ENCODE measurements around the gene GPR146.

GPR146 gene

DNA sequence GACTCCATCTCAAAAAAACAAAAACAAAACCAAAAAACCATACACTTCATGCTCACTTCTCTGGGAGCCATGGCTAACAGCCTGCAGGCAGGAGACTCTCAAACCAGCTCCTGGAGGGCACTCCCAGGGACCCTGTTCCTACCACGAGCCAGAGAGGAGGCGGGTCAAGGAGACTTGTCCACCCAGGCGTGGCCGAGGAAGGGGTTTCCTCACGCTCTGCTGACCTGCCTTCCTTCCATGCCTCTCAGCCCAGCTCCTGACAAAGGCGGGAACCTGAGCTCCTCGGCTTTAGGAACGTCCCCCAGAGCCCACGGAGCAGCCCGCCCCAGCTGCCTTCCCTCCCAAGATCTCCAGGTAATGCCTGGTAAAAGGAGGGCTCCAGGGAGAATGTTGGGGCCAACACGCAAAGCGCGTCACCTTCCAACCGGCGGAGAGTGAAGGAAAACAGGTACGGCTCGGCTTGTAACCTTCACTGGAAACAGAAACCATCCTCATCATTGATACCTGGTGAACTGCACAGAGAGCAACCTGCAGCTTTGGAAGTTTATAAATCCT lies 9.5 kb downstream of the GPR146 start:
- TF ChIP-seq, protein P1, sequence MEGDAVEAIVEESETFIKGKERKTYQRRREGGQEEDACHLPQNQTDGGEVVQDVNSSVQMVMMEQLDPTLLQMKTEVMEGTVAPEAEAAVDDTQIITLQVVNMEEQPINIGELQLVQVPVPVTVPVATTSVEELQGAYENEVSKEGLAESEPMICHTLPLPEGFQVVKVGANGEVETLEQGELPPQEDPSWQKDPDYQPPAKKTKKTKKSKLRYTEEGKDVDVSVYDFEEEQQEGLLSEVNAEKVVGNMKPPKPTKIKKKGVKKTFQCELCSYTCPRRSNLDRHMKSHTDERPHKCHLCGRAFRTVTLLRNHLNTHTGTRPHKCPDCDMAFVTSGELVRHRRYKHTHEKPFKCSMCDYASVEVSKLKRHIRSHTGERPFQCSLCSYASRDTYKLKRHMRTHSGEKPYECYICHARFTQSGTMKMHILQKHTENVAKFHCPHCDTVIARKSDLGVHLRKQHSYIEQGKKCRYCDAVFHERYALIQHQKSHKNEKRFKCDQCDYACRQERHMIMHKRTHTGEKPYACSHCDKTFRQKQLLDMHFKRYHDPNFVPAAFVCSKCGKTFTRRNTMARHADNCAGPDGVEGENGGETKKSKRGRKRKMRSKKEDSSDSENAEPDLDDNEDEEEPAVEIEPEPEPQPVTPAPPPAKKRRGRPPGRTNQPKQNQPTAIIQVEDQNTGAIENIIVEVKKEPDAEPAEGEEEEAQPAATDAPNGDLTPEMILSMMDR (IDR thresholded peaks at IDR 0.05; ENCODE audit: extremely low read depth, insufficient read depth, missing control alignments), result no peak
- in situ Hi-C loops (cut with MboI; ENCODE audit: low pct_unique_long_range_greater_than_20kb, low sequenced_read_pairs, unreplicated experiment), result no loop called here
- no peak for DNase-seq (ENCODE audit: low spot score)

DNA sequence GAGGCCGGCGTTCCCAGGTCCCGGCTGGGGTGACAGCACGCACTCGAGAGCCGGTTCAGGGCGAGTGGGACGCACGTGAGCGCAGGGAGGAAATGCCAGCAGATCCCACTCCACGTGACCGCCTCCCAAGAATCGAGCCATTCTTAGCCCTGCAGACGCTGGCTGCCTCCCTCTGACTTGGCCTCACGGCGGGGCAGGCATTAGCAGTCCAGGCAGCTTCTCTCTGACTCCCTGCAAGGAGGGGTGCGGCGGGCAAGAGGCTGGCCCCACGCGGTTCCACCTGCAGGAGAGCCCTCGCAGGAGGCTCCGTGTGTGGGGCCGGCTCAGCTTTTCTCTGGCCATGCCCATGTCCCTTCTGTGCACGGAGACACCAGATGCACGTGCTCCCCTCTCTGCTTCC lies 10.1 kb downstream of the GPR146 start:
- TF ChIP-seq, protein P1 (IDR thresholded peaks at IDR 0.05; ENCODE audit: extremely low read depth, insufficient read depth, missing control alignments), result no peak
- DNase-seq (ENCODE audit: low spot score), result no peak
- in situ Hi-C loops (cut with MboI; ENCODE audit: low pct_unique_long_range_greater_than_20kb, low sequenced_read_pairs, unreplicated experiment), result no loop called here

DNA sequence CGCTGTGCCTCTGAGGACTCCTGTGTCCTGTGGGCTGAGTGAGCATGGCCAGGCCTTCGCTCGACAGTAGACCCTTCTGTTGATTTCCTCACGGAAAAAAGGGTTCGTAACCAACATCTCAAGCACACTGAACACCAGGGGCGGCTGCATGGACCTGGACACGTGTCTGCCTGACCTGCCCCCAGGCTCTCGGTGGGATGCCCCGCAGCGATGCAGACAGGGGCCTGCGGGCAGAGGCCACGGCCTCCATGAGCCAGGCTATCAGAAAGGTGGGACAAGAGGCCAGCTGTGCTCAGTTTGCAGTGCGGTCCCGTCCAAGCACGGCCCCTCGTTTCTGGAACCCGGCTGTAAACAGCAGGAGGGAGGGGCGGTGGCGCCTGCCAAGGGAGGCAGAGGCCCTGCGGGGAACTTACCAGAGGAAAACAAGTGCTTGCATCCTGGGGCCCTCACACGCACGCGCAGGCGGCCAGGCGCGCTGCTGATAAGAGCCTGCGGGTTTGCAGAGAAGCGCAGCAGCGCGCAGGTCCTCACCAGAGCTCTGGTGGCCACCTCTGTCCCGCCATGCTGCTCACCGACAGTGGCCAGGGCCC lies 10.6 kb downstream of the GPR146 start:
- TF ChIP-seq, protein P1 (IDR thresholded peaks at IDR 0.05; ENCODE audit: extremely low read depth, insufficient read depth, missing control alignments), result no peak
- in situ Hi-C loops (cut with MboI; ENCODE audit: low pct_unique_long_range_greater_than_20kb, low sequenced_read_pairs, unreplicated experiment), result no loop called here
- DNase-seq (ENCODE audit: low spot score), result no peak

DNA sequence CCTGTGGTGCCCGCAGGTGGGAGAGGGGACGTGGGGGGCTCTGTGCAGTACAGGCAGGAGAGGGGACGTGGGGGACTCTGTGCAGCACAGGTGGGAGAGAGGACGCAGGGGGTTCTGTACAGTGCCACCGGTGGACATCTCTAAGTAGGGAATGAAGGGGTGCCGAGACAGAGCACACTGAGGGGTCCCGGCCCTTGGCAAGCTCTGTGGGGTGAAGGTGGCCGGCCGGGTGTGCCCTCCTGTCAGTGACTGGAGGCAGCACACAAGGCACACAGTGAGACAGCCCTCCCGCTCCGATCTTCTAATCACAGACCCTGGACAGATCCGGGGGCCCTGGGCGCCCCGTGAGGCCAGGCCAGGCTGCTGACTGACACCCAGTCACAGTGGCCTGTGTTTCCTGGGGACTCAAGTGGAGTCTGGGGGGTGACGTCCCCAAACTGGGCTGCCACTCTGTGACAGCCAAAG lies 11.2 kb downstream of the GPR146 start:
- no peak for DNase-seq (ENCODE audit: low spot score)
- in situ Hi-C loops (cut with MboI; ENCODE audit: low pct_unique_long_range_greater_than_20kb, low sequenced_read_pairs, unreplicated experiment), result no loop called here
- TF ChIP-seq, protein P1 (IDR thresholded peaks at IDR 0.05; ENCODE audit: extremely low read depth, insufficient read depth, missing control alignments), result no peak

DNA sequence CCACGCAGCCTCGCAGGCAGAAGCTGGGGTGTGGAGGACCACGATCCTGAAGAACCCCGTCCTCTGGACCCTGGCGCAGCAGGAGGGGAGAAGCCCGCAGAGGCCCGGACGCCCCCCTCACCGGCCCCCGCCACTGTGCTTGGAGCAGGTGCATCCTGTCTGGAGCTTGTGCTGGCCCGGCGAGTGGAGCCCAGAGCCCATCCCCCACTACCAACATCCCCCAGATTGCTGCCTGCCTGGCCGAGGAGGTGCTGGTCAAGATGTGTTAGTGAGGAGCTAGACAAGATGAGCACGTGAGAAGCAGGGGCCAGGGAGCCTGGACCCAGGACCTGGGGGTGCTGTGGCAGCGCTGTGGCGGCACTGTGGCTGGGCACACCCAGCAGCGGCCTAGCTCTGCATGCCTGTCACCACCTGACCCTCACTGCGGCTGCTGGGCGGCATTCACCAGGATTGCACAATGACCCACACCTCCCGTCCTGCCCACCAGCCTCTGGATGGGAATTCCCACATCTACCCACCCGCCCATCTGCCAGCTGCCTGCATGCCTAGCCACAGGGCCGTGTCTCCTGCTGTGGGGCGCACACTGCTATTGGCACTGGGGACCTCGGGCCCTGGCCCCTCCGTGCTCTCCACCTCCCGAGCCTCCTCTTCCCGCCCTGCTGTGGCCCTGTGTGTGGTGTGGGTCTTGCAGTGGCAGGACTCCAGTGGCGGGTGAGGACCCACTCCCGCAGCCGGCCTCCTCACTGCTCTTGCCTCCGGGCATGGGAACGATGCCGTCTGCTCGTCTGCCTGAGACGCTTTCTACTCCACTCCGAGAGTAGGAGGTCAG lies 11.8 kb downstream of the GPR146 start:
- DNase-seq (ENCODE audit: low spot score), result no peak
- TF ChIP-seq, protein P1 (IDR thresholded peaks at IDR 0.05; ENCODE audit: extremely low read depth, insufficient read depth, missing control alignments), result no peak
- in situ Hi-C loops (cut with MboI; ENCODE audit: low pct_unique_long_range_greater_than_20kb, low sequenced_read_pairs, unreplicated experiment), result no loop called here

DNA sequence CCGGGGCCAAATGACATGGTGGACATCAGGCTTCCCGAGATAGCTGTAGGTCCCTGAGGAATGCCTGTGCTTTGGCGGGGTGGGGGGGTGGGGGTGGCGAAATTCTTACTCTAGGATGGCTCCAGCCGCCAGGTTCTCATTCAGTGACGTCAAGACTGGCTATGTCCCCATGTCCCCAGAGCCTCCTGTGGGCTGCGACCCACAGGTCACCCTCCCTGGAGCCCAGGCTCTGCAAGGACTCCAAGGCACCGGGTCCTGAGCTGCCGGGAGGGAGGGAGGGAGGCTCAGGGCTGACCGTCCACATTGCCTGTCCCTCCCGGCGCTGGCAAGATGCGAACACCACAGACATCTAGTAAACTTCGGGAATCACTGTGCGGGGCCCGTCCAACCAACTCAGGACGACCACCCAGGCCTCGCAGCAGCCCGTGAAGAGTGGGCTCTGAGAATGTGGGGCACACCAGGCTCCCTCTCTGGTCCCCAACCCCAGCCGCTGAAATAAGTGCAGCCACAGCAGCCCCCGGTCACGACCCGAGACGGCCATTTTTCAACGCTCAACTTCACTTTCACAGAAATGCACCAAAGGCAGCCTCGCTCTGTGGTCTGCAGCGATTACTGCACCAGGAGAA lies 12.6 kb downstream of the GPR146 start:
- TF ChIP-seq, protein P1 (IDR thresholded peaks at IDR 0.05; ENCODE audit: extremely low read depth, insufficient read depth, missing control alignments), result no peak
- no peak for DNase-seq (ENCODE audit: low spot score)
- in situ Hi-C loops (cut with MboI; ENCODE audit: low pct_unique_long_range_greater_than_20kb, low sequenced_read_pairs, unreplicated experiment), result no loop called here

All from GM13977 (cell line).